CD4-positive, alpha-beta T cell treated with Interferon alpha-2 for 1 hour (primary cell): Measurements from ENCODE around the gene TPM1.
"Not testable (repeated sequence)": the region's sequence is repeated elsewhere in the genome, so short reads cannot be mapped to it uniquely, and the experiment has no call there.

Experiments
- DNase-seq, 2 donors: peaks; one replicate each; pipeline ENCODE4 v3.0.0-alpha.2; 2020 to 2022

The TPM1 gene

DNA sequence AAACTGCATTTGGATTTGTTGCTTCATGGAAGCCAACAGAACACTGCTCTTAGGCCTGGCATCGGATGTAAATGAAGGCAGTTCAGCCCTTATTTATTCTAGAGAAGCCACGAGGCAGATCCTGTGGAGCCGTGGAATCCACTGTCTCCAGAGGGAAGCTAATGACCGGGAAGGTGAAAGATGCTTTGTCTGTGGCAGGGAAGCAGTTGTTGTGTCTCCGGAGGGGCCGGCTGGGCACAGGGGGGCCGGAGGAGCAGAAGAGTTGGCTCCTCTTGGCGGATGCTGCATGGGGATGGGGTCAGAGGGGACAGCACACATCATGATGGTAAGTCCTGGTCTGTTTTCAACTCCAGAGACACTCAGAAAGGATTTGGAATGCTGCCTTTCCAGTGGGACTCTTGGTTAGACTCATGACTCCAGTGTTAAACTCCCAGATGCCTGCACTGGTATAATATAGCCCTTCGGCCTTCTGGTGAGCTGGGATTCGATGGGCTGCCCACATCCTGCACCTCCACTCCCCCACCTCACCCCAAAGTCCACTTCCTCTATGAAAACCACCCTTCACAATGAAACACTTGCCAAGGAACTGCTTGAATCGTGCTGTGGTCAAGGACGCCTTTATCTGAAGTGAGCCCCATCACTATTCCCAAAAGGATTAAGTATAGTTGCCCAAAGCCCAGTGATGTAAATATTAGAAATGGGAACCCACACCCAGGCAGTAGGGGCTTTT lies 33.6 kb downstream of the TPM1 start:
- DNase-seq, result no peak

DNA sequence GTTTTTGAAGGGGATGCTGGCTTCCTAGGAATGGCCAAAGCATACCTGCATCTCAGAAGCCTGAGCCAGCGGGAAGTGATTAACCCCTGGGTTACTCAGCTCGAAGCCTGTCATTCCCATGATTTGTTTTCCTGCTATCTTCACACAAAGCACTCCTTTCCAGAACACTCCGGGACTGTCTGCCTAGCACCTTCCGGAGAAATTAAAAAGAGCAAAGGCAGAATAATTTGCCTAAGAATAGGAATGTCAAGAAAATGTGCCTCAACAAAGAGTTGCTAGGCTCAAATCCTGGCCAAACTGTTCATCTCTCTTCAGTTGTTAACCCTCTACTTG lies 34.1 kb downstream of the TPM1 start:
- DNase-seq, result no peak

DNA sequence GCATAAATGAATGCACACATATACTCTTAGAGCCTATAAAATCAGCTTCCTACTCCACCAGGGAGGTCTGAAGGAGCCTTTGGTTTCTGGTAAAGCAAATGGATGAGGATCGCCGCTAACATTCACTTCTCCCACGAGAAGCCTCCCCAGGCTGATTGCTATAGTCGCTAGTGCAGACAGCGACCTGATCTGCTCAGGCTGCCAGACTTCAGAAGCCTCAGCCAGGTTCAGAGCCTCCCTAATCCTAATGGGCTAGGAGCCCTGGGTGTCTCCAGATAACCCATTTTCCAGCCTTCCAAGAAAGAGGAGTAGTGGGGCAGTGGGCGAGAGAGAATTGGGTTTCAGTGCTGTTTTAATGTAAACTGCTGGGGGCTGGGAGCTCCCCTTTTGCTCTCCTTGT lies 35.4 kb downstream of the TPM1 start:
- no peak for DNase-seq

DNA sequence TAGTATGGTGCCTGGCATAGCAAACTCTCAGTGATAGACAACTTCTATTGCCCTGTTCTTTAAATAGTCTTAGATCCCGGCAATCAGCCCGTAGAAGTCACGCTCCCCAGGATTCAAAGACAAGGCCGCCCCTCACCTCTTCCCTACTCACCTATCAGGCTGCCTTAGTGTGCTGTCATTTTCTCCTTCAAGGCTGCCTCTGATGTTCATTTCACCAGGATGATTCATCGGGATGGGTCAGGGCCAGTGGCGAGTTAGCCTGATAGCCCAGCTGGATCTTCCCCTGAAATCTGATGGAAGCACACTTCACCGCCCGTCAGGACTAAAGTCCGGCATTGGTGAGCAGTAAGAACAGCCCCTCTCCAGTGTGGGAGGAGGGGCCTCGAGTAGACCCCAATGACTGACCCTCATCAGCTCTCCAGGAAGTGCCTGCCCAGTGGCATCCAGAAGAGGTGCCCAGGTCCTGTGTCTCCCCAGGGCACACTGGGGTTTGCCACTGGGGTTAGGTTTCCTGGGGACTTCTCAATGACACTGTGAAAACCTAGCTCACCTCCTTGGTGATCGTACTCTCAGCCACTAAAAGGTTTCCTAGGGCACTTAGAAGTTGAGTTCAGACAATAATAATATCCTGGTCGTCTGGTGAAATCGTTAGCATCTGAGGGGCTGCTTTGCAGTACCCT lies 37.5 kb downstream of the TPM1 start:
- DNase-seq, result no peak

GRCh38 chr15:63080634-63081250 lies 38.2 kb downstream of the TPM1 start:
- DNase-seq, result no peak

GRCh38 chr15:63082366-63082765 lies 39.8 kb downstream of the TPM1 start:
- DNase-seq, result no peak

- DNase-seq, result no peak
Observed at GRCh38 chr15:63083044-63083443, 40.5 kb downstream of the TPM1 start.

GRCh38 chr15:63083541-63083940 lies 41.0 kb downstream of the TPM1 start:
- no peak for DNase-seq

GRCh38 chr15:63084806-63085205 lies 42.3 kb downstream of the TPM1 start:
- DNase-seq, result no peak

GRCh38 chr15:63085289-63085688 lies 42.7 kb downstream of the TPM1 start:
- DNase-seq, result no peak

- DNase-seq, result no peak
Observed at GRCh38 chr15:63086271-63086670, 43.7 kb downstream of the TPM1 start.

DNA sequence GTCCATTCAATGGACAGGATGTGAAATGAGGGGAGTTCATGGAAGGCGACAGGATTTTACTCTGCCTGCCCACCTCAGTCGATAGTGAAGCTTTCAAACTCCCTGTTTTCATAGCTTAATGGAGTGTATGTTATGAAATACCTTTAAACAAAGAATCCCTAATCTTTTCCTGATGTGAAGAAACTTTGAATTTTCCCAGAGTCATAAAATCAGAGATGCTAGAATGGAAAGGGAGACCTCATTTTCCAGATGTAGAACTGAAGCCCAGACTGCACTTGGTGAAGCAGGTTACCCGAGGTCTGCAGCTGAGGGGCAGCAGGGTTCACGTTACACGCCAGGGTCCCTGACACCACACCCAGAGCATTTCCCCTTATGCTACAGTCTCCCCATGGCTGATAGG lies 44.4 kb downstream of the TPM1 start:
- no peak for DNase-seq

DNA sequence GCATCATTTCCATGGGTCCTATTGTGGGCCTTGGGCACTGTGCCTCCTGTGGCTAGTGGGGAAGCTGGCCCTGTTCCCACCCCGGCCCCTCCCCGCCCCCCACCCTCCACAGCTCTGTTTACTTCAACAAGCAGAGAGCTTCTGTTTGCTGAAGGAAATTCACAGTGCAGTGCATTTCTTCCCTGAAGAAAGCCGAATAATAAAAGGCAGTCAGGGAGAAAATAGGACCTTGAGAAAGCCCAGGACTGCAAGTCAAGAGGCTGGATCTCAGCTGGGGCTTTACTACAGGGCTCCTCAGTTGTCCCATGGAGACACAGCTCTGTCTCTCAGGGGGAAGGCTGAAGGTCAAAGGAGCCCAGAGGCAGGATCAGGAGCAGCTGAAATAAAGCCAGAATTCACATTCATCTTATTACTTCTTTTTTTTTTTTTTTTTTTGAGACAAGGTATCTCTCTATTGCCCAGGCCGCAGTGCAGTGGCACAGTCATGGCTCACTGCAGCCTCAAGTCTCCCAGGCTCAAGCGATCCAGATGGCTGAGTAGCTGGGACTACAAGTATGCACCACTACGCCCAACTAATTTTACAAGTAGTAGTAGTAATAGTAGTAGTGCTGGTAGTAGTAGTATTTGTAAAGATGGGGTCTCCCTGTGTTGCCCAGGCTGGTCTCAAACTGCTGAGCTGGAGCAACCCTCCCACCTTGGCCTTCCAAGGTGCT lies 46.1 kb downstream of the TPM1 start:
- no peak for DNase-seq

DNA sequence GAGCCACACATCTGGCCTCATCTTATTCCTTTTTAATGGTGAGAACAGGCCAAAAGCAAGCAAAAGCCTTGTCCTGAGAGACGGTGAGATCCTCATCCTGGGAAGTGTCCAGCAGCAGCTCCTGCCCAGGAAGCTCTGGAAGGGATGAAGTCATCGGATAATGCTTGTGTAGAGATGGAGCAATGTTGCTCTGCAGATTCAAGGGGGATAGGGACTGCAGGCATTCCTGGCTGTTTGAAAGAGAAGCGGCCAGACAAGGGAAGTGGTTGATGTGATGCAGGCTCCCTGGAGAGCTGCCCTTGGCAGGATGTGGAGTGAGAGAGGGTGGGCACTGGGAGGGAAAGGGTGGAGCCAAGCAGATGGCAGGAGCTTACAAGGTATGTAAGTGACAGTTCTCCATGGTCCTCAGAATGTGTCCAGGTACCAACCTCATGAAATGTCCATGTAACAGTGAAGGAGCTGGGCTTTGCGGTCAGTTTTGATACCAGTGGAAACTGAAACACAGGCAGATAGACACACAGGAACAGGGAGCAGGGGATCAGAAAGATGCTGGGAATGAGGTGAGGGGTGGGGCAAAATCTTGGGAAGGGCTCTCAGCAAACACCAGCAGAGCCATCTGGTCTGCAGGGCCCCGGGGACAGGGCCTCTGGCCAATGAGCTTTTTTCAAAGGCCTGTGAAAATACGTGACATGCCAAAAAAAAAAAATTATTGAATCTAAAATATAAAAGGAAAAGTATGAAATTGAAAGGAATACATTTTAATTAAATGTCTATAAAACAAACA lies 46.9 kb downstream of the TPM1 start:
- DNase-seq, result no peak

DNA sequence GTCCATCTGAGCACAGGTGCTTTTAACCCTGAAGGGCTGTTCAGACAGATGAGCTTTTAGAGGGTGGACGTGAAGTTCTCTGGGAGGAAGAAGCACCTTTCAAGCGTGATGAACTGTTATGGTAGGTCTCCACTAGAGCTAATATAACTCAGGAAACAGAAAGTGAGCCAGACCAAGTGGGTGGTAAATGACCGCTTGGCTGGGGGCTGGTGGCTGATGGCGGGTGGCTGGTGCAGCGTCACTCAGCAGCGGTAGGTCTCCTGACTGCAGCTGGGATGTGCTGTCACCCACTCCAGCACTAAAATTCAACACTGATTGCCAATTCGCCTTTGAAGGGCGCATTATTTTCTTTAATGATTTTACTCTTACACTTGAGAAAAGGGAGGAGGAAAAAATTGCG lies 47.9 kb downstream of the TPM1 start:
- no peak for DNase-seq

DNA sequence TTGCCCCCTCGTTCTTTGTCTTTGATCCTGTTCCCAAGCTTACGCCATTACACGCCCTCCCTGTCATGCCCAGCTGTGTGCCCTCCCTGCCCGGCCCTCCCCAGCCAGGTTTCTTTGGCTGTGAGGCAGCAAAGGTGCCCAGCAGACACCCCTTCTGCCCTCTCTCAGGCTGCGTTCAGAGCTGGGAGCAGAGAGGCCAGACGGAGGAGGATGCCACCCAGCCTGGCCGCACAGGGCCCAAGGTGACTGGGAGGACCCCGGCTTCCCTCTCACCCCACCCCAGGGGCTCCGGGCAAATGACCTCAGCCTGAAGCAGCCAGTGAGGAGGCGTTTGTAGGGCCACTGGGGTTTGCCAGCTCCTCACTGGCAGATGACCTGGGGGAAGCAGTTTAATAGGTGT lies 48.3 kb downstream of the TPM1 start:
- DNase-seq, result no peak

DNA sequence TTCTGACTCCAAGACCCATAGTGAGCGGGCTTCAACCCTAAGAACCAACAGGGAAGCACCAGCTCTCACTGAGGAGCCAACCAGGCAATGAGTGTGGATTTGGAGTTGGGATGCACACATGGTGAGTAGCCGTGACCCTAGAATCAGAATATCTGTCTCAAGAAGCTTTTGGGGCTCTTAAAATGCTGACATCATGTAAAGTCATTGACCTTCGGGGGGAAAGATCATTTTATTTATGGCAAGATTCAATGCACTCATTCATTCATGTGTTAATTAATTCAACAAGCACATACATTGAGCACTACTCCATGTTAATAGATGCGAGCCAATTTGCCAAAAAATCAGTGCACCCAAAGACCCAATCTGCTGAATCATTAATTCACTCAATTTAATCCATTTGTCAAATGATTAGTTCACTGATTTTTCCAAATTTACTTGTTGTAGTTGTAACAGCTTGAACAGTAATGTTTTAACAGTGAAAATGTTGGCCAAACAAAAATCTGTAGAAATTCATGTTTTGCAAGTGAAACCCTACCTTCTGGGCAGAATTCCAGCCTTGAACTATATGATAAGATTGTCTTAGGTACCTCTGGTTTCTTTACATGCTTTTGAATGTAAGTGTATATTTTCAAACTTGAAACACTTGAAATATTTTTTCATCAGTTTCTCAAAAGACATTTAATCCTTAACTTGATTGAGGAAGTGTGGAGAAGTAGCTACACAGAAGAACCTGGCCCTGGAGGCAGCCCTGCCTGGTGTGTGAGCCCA lies 49.3 kb downstream of the TPM1 start:
- no peak for DNase-seq

- DNase-seq, result peak; percentile 70 to 76
Observed at GRCh38 chr15:63093486-63094205, 51.1 kb downstream of the TPM1 start.

DNA sequence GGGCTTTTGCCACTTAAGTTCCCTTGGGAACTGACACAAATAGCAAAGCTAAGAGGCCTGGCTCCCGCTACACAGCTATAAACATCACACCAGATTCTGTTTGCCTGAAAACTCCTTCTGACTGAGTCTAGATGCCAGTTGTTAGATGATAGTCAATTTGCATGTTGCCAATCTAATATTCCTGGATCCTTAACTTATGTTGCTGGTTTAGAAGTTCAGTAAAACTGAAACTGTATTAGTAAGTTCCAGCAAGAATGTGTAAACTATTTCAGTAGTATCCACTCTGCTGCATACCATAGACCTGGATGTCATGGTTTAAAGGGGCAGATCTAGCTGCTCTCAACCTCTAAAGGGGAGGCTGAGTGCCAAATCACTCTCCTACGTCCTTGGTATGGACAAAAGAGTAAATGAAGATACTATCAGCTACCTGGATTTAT lies 52.0 kb downstream of the TPM1 start:
- DNase-seq, result no peak

- DNase-seq, result no peak
Observed at GRCh38 chr15:63096178-63096577, 53.6 kb downstream of the TPM1 start.

DNA sequence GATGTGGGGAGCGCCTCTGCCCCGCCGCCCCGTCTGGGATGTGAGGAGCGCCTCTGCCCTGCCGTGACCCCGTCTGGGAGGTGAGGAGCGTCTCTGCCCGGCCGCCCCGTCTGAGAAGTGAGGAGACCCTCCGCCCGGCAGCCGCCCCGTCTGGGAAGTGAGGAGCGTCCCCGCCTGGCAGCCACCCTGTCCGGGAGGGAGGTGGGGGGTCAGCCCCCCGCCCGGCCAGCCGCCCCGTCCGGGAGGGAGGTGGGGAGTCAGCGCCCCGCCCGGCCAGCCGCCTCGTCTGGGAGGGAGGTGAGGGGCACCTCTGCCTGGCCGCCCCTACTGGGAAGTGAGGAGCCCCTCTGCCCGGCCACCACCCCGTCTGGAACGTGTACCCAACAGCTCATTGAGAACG lies 56.4 kb downstream of the TPM1 start:
- DNase-seq, result not testable (repeated sequence)
